ENCODE measurements around the gene RGS18. TPM values are rescaled to one million over a fixed set of nuclear protein-coding genes. Genes with fewer than 3 reads are reported as not detected.

RGS18 gene
- polyA plus RNA-seq, 4 donors, result 1.4 to 3.5 (median 2.3) TPM

Other genes starting within 250 kb of the RGS18 start
- gene RGS21, start 158.5 kb downstream of the RGS18 start, polyA plus RNA-seq (ENCODE audit: insufficient read length in 4 of 4), result not detected

Measured in left renal pelvis (tissue), 4 donors.